ENCODE data around the gene CACNA1S. TPM values are rescaled to one million over a fixed set of nuclear protein-coding genes. Genes with fewer than 3 reads are reported as not detected.

CACNA1S gene
- total RNA-seq, 4 donors from 2014 or later, result 0.07 TPM; not detected in 3

DNA sequence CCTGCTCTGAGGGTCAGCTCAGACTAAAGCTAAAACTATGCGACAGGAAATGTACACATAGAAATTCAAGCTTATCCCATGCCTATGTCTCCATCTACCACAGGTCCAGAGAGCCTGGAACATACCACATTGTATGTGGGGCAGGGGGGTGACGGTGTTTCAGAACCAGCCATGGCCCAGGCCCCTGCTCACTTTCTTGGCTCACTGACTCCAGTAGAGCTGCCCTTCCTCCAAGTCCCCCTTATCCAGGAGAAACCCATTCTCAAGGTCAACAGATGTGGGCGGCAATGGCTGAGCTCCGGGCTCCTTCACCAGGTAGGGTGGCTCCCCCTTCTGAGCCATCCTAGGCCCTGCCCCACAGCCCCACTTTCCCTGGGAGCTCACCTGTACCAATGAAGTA lies 21.0 kb downstream of the CACNA1S start:
- H3K4me3 ChIP-seq, result no peak overlapping the region
- intact Hi-C loops (cut with DNase I; ENCODE audit: low total_unique reads), result no loop called here

GRCh38 chr1:201090541-201090940 lies 21.7 kb downstream of the CACNA1S start:
- no peak overlapping the region for H3K27ac ChIP-seq
- H3K36me3 ChIP-seq, result no peaks in the 10 kb centered on the region
- H3K27me3 ChIP-seq, result no peaks in the 10 kb centered on the region
- intact Hi-C loops (cut with DNase I; ENCODE audit: low total_unique reads), result no loop called here
- H3K4me3 ChIP-seq, result no peak overlapping the region
- no peak for DNase-seq
- TF ChIP-seq POLR2A (IDR thresholded peaks at IDR 0.05), result no peak
- TF ChIP-seq, protein P1, sequence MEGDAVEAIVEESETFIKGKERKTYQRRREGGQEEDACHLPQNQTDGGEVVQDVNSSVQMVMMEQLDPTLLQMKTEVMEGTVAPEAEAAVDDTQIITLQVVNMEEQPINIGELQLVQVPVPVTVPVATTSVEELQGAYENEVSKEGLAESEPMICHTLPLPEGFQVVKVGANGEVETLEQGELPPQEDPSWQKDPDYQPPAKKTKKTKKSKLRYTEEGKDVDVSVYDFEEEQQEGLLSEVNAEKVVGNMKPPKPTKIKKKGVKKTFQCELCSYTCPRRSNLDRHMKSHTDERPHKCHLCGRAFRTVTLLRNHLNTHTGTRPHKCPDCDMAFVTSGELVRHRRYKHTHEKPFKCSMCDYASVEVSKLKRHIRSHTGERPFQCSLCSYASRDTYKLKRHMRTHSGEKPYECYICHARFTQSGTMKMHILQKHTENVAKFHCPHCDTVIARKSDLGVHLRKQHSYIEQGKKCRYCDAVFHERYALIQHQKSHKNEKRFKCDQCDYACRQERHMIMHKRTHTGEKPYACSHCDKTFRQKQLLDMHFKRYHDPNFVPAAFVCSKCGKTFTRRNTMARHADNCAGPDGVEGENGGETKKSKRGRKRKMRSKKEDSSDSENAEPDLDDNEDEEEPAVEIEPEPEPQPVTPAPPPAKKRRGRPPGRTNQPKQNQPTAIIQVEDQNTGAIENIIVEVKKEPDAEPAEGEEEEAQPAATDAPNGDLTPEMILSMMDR (IDR thresholded peaks at IDR 0.05), result no peak
- no peaks in the 10 kb centered on the region for H3K9me3 ChIP-seq
- no peaks in the 10 kb centered on the region for H3K4me1 ChIP-seq

More for the DNA sequence above, 21.0 kb downstream of the CACNA1S start:
- no peak for DNase-seq
- TF ChIP-seq POLR2A (IDR thresholded peaks at IDR 0.05), result no peak
- TF ChIP-seq, protein P1 (IDR thresholded peaks at IDR 0.05), result no peak
- H3K27ac ChIP-seq, result no peak overlapping the region
- H3K27me3 ChIP-seq, result no peaks in the 10 kb centered on the region
- H3K4me1 ChIP-seq, result no peaks in the 10 kb centered on the region
- no peaks in the 10 kb centered on the region for H3K9me3 ChIP-seq
- H3K36me3 ChIP-seq, result no peaks in the 10 kb centered on the region

DNA sequence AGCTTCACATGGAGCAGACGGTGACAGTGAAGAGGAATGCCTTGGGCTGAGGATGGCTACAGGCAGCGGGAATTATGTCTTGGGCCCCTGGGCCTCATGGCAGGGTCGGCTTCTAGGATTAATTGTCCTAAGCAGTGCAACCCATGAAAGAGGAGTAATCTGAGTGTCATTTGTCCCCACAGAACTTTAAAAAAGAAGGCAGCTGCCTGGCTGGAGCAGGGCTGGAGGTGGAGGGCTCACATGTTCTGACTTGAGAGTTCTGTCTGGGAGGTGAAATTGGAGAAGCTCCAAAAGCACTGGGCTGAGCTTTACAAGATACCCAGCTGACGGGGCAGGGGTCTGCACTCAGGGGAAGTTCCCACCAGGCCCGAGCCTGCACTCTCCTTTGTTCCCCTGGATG lies 22.6 kb downstream of the CACNA1S start:
- H3K4me1 ChIP-seq, result no peaks in the 10 kb centered on the region
- DNase-seq, result no peak
- H3K4me3 ChIP-seq, result no peak overlapping the region
- H3K9me3 ChIP-seq, result no peaks in the 10 kb centered on the region
- H3K36me3 ChIP-seq, result no peaks in the 10 kb centered on the region
- intact Hi-C loops (cut with DNase I; ENCODE audit: low total_unique reads), result no loop called here
- TF ChIP-seq, protein P1 (IDR thresholded peaks at IDR 0.05), result no peak
- no peak for TF ChIP-seq POLR2A (IDR thresholded peaks at IDR 0.05)
- H3K27me3 ChIP-seq, result no peaks in the 10 kb centered on the region
- no peak overlapping the region for H3K27ac ChIP-seq

DNA sequence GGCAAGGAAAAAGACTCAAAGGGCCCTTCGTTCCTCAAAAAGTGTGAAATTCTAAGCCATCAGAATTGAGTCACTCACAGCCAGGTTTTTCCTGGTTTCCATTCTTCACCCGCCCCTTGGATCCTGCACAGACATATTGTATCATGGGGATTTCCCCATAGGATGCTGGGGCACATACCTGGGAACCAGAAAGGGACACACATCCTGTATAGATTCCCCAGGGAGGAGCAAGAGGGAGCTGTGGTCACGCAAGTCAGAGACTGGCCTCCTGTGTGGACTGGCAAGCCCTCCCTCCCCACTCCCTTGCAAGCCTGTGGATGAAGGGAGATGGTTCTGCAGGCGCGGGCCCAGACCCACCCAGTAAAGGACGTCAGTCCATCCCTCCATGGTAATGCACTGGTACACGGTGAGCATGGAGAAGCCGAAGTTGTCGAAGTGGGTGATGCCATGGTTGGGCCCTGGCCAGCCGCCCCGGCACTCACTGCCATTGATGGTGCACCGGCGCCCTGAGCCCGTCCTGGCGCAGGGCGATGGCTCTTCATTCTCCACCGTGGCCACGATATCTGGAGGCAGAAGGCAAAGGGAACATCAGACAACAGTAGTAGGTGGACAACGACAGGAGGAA lies 23.2 kb downstream of the CACNA1S start:
- no peaks in the 10 kb centered on the region for H3K4me1 ChIP-seq
- no peak overlapping the region for H3K27ac ChIP-seq
- DNase-seq, result no peak
- no peak overlapping the region for H3K4me3 ChIP-seq
- no peaks in the 10 kb centered on the region for H3K36me3 ChIP-seq
- no peak for TF ChIP-seq POLR2A (IDR thresholded peaks at IDR 0.05)
- TF ChIP-seq, protein P1 (IDR thresholded peaks at IDR 0.05), result no peak
- intact Hi-C loops (cut with DNase I; ENCODE audit: low total_unique reads), result no loop called here
- H3K27me3 ChIP-seq, result no peaks in the 10 kb centered on the region
- no peaks in the 10 kb centered on the region for H3K9me3 ChIP-seq

- Histone ChIP-seq H3K4me1 (no peaks in the 10 kb centered on the region), H3K9me3 (no peaks in the 10 kb centered on the region), H3K27ac (no peak overlapping the region), H3K36me3 (no peaks in the 10 kb centered on the region), H3K4me3 (no peak overlapping the region), H3K27me3 (no peaks in the 10 kb centered on the region)
- no peak for DNase-seq
- intact Hi-C loops (cut with DNase I; ENCODE audit: low total_unique reads), result no loop called here
- no peak for TF ChIP-seq POLR2A (IDR thresholded peaks at IDR 0.05)
- TF ChIP-seq, protein P1 (IDR thresholded peaks at IDR 0.05), result no peak
Observed at GRCh38 chr1:201088395-201088794, 23.8 kb downstream of the CACNA1S start.
